Amniotic epithelial cell (primary cell): ENCODE data around the gene NKAIN2.
A peak's percentile ranks its signal among the peaks of the same experiment; 100 is the strongest.
"Not testable (repeated sequence)": the region's sequence is repeated elsewhere in the genome, so short reads cannot be mapped to it uniquely, and the experiment has no call there.

ENCODE experiments used
- DNase-seq: peaks from one replicate; pipeline ENCODE4 v3.0.0-alpha.2; 2010; ENCODE audit warnings: low read depth

The NKAIN2 gene

GRCh38 chr6:124517339-124517738 lies 713.7 kb downstream of the NKAIN2 start:
- no peak for DNase-seq

GRCh38 chr6:124520514-124520913 lies 716.8 kb downstream of the NKAIN2 start:
- DNase-seq: no peak

GRCh38 chr6:124522335-124522734 lies 718.7 kb downstream of the NKAIN2 start:
- no peak for DNase-seq

- DNase-seq: no peak
Observed at GRCh38 chr6:124524491-124525200, 721.0 kb downstream of the NKAIN2 start.

- peak; percentile 71 for DNase-seq
Observed at GRCh38 chr6:124530926-124531325, 727.3 kb downstream of the NKAIN2 start.

GRCh38 chr6:124535299-124535698 lies 731.6 kb downstream of the NKAIN2 start:
- DNase-seq: no peak

- peak; percentile 91 for DNase-seq
Observed at GRCh38 chr6:124535746-124536145, 732.1 kb downstream of the NKAIN2 start.

GRCh38 chr6:124536157-124536841 lies 732.6 kb downstream of the NKAIN2 start:
- DNase-seq: no peak

- DNase-seq: peak; percentile 7
Observed at GRCh38 chr6:124536842-124537191, 733.2 kb downstream of the NKAIN2 start.

- peak; percentile 6 for DNase-seq
Observed at GRCh38 chr6:124539096-124539495, 735.4 kb downstream of the NKAIN2 start.

- no peak for DNase-seq
Observed at GRCh38 chr6:124541573-124541972, 737.9 kb downstream of the NKAIN2 start.

GRCh38 chr6:124546601-124547000 lies 742.9 kb downstream of the NKAIN2 start:
- peak; percentile 6 for DNase-seq

- DNase-seq: peak; percentile 6
Observed at GRCh38 chr6:124551711-124552233, 748.1 kb downstream of the NKAIN2 start.

GRCh38 chr6:124557873-124558272 lies 754.2 kb downstream of the NKAIN2 start:
- DNase-seq: no peak

GRCh38 chr6:124560078-124560477 lies 756.4 kb downstream of the NKAIN2 start:
- DNase-seq: not testable (repeated sequence)

- DNase-seq: no peak
Observed at GRCh38 chr6:124560873-124561567, 757.4 kb downstream of the NKAIN2 start.

GRCh38 chr6:124561635-124562130 lies 758.0 kb downstream of the NKAIN2 start:
- DNase-seq: no peak

- not testable (repeated sequence) for DNase-seq
Observed at GRCh38 chr6:124564125-124564524, 760.5 kb downstream of the NKAIN2 start.

GRCh38 chr6:124567401-124567800 lies 763.7 kb downstream of the NKAIN2 start:
- no peak for DNase-seq

GRCh38 chr6:124573953-124574352 lies 770.3 kb downstream of the NKAIN2 start:
- no peak for DNase-seq

- peak; percentile 1 for DNase-seq
Observed at GRCh38 chr6:124577734-124578281, 774.1 kb downstream of the NKAIN2 start.

- peak; percentile 4 for DNase-seq
Observed at GRCh38 chr6:124590001-124590400, 786.3 kb downstream of the NKAIN2 start.
